Measurements from ENCODE around the gene STUB1.

- TF ChIP-seq YY1 (IDR thresholded peaks at IDR 0.05; ENCODE audit: insufficient read depth, insufficient read length) (peak; percentile 76), ZNF274 (IDR thresholded peaks at IDR 0.05; ENCODE audit: low read depth, low read length) (no peak), SUZ12 (IDR thresholded peaks at IDR 0.05; ENCODE audit: extremely low read depth, insufficient read depth, insufficient read length) (no peak)
Measured at GRCh38 chr16:684071-684794, 4.0 kb downstream of the STUB1 start, which contains the start of gene JMJD8.

Data from NT2/D1 (cell line).